HEK293 (cell line): ENCODE data around the gene ZNF200.

Experiments
- FEZF1 ChIP-seq: fragments of 450-650 bp; formaldehyde crosslinking; IDR thresholded peaks from 2 replicates; pipeline ENCODE4 v1.5.1; 2016; ENCODE audit warnings: missing biosample characterization, missing genetic modification characterization
- MZF1 ChIP-seq: fragments of 450-650 bp; formaldehyde crosslinking; IDR thresholded peaks from 2 replicates; pipeline ENCODE4 v1.5.1; 2017; ENCODE audit warnings: missing biosample characterization, missing genetic modification characterization, borderline replicate concordance
- PRDM10 ChIP-seq: fragments of 450-650 bp; formaldehyde crosslinking; IDR thresholded peaks from 2 replicates; pipeline ENCODE4 v1.5.1; 2016; ENCODE audit warnings: missing biosample characterization, missing genetic modification characterization
- SCRT1 ChIP-seq: fragments of 450-650 bp; formaldehyde crosslinking; IDR thresholded peaks from 2 replicates; pipeline ENCODE4 v1.5.1; 2016; ENCODE audit warnings: missing biosample characterization, missing genetic modification characterization, borderline replicate concordance
- SP7 ChIP-seq: fragments of 450-650 bp; formaldehyde crosslinking; IDR thresholded peaks from 2 replicates; pipeline ENCODE4 v1.5.1; 2016; ENCODE audit warnings: missing biosample characterization, missing genetic modification characterization
- ZBTB17 ChIP-seq: fragments of 450-650 bp; formaldehyde crosslinking; IDR thresholded peaks from 2 replicates; pipeline ENCODE4 v1.5.1; 2016; ENCODE audit warnings: missing biosample characterization, missing genetic modification characterization
- ZBTB7A ChIP-seq: fragments of 450-650 bp; formaldehyde crosslinking; IDR thresholded peaks from 2 replicates; pipeline ENCODE4 v1.5.1; 2016; ENCODE audit warnings: low read depth, missing biosample characterization, missing genetic modification characterization
- ZFP37 ChIP-seq: fragments of 450-650 bp; formaldehyde crosslinking; IDR thresholded peaks from 2 replicates; pipeline ENCODE4 v1.5.1; 2016; ENCODE audit warnings: missing biosample characterization, missing genetic modification characterization
- ZNF112 ChIP-seq: fragments of 450-650 bp; formaldehyde crosslinking; IDR thresholded peaks from 2 replicates; pipeline ENCODE4 v1.5.0; 2017; ENCODE audit warnings: missing biosample characterization, missing genetic modification characterization
- ZNF132 ChIP-seq: fragments of 450-650 bp; formaldehyde crosslinking; IDR thresholded peaks from 2 replicates; pipeline ENCODE4 v1.5.1; 2017; ENCODE audit warnings: missing biosample characterization, missing genetic modification characterization, borderline replicate concordance
- ZNF138 ChIP-seq: fragments of 450-650 bp; formaldehyde crosslinking; IDR thresholded peaks from 2 replicates; pipeline ENCODE4 v1.5.1; 2016; ENCODE audit warnings: missing biosample characterization, missing genetic modification characterization, borderline replicate concordance
- ZNF155 ChIP-seq: fragments of 450-650 bp; formaldehyde crosslinking; IDR thresholded peaks from 2 replicates; pipeline ENCODE4 v1.5.1; 2016; ENCODE audit warnings: missing biosample characterization, missing genetic modification characterization
- ZNF23 ChIP-seq: fragments of 450-650 bp; formaldehyde crosslinking; IDR thresholded peaks from 2 replicates; pipeline ENCODE4 v1.5.1; 2016; ENCODE audit warnings: missing biosample characterization, missing genetic modification characterization, borderline replicate concordance
- ZNF280C ChIP-seq: fragments of 450-650 bp; formaldehyde crosslinking; IDR thresholded peaks from 2 replicates; pipeline ENCODE4 v1.5.1; 2016; ENCODE audit warnings: missing biosample characterization, missing genetic modification characterization
- ZNF404 ChIP-seq: fragments of 450-650 bp; formaldehyde crosslinking; IDR thresholded peaks from 2 replicates; pipeline ENCODE4 v1.5.1; 2017; ENCODE audit warnings: missing biosample characterization, missing genetic modification characterization
- ZNF416 ChIP-seq: fragments of 450-650 bp; formaldehyde crosslinking; IDR thresholded peaks from 2 replicates; pipeline ENCODE4 v1.5.1; 2016; ENCODE audit warnings: missing biosample characterization, missing genetic modification characterization
- ZNF426 ChIP-seq: fragments of 450-650 bp; formaldehyde crosslinking; IDR thresholded peaks from 2 replicates; pipeline ENCODE4 v1.5.1; 2017; ENCODE audit warnings: missing biosample characterization, missing genetic modification characterization, mild to moderate bottlenecking, inconsistent platforms, moderate library complexity
- ZNF544 ChIP-seq: fragments of 450-650 bp; formaldehyde crosslinking; IDR thresholded peaks from 2 replicates; pipeline ENCODE4 v1.5.0; 2017; ENCODE audit warnings: missing biosample characterization, missing genetic modification characterization
- ZNF548 ChIP-seq: fragments of 450-650 bp; formaldehyde crosslinking; IDR thresholded peaks from 2 replicates; pipeline ENCODE4 v1.5.1; 2016; ENCODE audit warnings: missing biosample characterization, missing genetic modification characterization
- ZNF585B ChIP-seq: fragments of 450-650 bp; formaldehyde crosslinking; IDR thresholded peaks from 2 replicates; pipeline ENCODE4 v1.5.1; 2016; ENCODE audit warnings: missing biosample characterization, missing genetic modification characterization
- ZNF610 ChIP-seq: fragments of 450-650 bp; formaldehyde crosslinking; IDR thresholded peaks from 2 replicates; pipeline ENCODE4 v1.5.1; 2016; ENCODE audit warnings: missing biosample characterization, missing genetic modification characterization, borderline replicate concordance
- ZNF664 ChIP-seq: fragments of 450-650 bp; formaldehyde crosslinking; IDR thresholded peaks from 2 replicates; pipeline ENCODE4 v1.5.1; 2016; ENCODE audit warnings: missing biosample characterization, missing genetic modification characterization
- ZNF677 ChIP-seq: fragments of 450-650 bp; IDR thresholded peaks from 2 replicates; pipeline ENCODE4 v1.5.0; 2018; ENCODE audit warnings: missing biosample characterization, mild to moderate bottlenecking, missing genetic modification characterization, moderate library complexity
- ZNF701 ChIP-seq: fragments of 450-650 bp; formaldehyde crosslinking; IDR thresholded peaks from 2 replicates; pipeline ENCODE4 v1.5.1; 2016; ENCODE audit warnings: missing biosample characterization, missing genetic modification characterization
- ZNF837 ChIP-seq: fragments of 450-650 bp; formaldehyde crosslinking; IDR thresholded peaks from 2 replicates; pipeline ENCODE4 v1.5.1; 2016; ENCODE audit warnings: missing biosample characterization, missing genetic modification characterization
- TF ChIP-seq, protein P1 (sequence below): fragments of 450-650 bp; formaldehyde crosslinking; conservative IDR thresholded peaks from 2 replicates; pipeline ENCODE4 v1.5.1; 2016; ENCODE audit warnings: low read depth, missing biosample characterization, missing genetic modification characterization
- TF ChIP-seq, protein P2 (sequence below): fragments of 450-650 bp; formaldehyde crosslinking; IDR thresholded peaks from 2 replicates; pipeline ENCODE4 v1.5.1; 2017; ENCODE audit warnings: missing biosample characterization, mild to moderate bottlenecking, missing genetic modification characterization, moderate library complexity

ZNF200 gene

GRCh38 chr16:3282103-3282729 is 47.3 kb upstream of the ZNF200 start (continued):
- TF ChIP-seq ZNF701 (tag by site-specific recombination) (no peak), ZNF677 (tag by site-specific recombination) (no peak), ZNF416 (tag by site-specific recombination) (no peak), ZNF585B (no peak), FEZF1 (no peak), MZF1 (tag by site-specific recombination) (no peak), ZNF426 (tag by site-specific recombination) (no peak), ZNF544 (tag by site-specific recombination) (no peak), ZFP37 (tag by site-specific recombination) (peak; percentile 19; the same call in 1 of the 2 replicates), PRDM10 (peak; percentile 85), ZBTB7A (tag by site-specific recombination) (no peak), SCRT1 (tag by site-specific recombination) (peak; percentile 45; the same call in 1 of the 2 replicates), ZNF548 (tag by site-specific recombination) (no peak), ZNF664 (tag by site-specific recombination) (no peak), ZNF138 (tag by site-specific recombination) (no peak), ZNF280C (no peak), ZNF610 (tag by site-specific recombination) (no peak; the same call in 1 of the 2 replicates), ZNF837 (tag by site-specific recombination) (no peak), ZNF112 (tag by site-specific recombination) (no peak), SP7 (tag by site-specific recombination) (no peak), ZNF132 (no peak), ZNF23 (tag by site-specific recombination) (no peak), ZBTB17 (peak; percentile 45; the same call in 1 of the 2 replicates), ZNF404 (tag by site-specific recombination) (no peak), ZNF155 (tag by site-specific recombination) (no peak)
- TF ChIP-seq, protein P1, sequence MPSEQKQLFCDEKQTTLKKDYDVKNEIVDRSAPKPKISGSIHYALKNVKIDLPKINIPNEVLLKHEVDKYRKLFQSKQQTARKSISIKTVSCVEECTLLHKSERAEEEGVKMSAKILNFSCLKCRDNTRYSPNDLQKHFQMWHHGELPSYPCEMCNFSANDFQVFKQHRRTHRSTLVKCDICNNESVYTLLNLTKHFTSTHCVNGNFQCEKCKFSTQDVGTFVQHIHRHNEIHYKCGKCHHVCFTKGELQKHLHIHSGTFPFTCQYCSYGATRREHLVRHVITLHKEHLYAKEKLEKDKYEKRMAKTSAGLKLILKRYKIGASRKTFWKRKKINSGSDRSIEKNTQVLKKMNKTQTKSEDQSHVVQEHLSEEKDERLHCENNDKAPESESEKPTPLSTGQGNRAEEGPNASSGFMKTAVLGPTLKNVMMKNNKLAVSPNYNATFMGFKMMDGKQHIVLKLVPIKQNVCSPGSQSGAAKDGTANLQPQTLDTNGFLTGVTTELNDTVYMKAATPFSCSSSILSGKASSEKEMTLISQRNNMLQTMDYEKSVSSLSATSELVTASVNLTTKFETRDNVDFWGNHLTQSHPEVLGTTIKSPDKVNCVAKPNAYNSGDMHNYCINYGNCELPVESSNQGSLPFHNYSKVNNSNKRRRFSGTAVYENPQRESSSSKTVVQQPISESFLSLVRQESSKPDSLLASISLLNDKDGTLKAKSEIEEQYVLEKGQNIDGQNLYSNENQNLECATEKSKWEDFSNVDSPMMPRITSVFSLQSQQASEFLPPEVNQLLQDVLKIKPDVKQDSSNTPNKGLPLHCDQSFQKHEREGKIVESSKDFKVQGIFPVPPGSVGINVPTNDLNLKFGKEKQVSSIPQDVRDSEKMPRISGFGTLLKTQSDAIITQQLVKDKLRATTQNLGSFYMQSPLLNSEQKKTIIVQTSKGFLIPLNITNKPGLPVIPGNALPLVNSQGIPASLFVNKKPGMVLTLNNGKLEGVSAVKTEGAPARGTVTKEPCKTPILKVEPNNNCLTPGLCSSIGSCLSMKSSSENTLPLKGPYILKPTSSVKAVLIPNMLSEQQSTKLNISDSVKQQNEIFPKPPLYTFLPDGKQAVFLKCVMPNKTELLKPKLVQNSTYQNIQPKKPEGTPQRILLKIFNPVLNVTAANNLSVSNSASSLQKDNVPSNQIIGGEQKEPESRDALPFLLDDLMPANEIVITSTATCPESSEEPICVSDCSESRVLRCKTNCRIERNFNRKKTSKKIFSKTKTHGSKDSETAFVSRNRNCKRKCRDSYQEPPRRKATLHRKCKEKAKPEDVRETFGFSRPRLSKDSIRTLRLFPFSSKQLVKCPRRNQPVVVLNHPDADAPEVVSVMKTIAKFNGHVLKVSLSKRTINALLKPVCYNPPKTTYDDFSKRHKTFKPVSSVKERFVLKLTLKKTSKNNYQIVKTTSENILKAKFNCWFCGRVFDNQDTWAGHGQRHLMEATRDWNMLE = no peak
- TF ChIP-seq, protein P2, sequence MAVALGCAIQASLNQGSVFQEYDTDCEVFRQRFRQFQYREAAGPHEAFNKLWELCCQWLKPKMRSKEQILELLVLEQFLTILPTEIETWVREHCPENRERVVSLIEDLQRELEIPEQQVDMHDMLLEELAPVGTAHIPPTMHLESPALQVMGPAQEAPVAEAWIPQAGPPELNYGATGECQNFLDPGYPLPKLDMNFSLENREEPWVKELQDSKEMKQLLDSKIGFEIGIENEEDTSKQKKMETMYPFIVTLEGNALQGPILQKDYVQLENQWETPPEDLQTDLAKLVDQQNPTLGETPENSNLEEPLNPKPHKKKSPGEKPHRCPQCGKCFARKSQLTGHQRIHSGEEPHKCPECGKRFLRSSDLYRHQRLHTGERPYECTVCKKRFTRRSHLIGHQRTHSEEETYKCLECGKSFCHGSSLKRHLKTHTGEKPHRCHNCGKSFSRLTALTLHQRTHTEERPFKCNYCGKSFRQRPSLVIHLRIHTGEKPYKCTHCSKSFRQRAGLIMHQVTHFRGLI (tag by site-specific recombination) = no peak; the same call in 1 of the 2 replicates
